GM21825 (cell line): ENCODE measurements around the gene THG1L.
"Not testable (repeated sequence)": the region's sequence is repeated elsewhere in the genome, so short reads cannot be mapped to it uniquely, and the experiment has no call there.

ENCODE experiments used
- ATAC-seq: cut with Tn5 transposase; IDR thresholded peaks from one replicate; pipeline ENCODE4 v1.9.1; 2021; ENCODE audit warnings: mild to moderate bottlenecking, moderate library complexity; ENCODE audit not compliant: unreplicated experiment

Gene THG1L

DNA sequence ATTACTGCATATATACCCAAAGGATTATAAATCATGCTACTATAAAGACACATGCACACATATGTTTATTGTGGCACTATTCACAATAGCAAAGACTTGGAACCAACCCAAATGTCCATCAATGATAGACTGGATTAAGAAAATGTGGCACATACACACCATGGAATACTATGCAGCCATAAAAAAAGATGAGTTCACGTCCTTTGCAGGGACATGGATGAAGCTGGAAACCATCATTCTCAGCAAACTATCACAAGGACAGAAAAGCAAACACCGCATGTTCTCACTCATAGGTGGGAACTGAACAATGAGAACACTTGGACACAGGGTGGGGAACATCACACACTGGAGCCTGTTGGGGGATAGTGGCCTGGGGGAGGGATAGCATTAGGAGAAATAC, 4.6 kb upstream of the THG1L start:
- ATAC-seq = not testable (repeated sequence)

DNA sequence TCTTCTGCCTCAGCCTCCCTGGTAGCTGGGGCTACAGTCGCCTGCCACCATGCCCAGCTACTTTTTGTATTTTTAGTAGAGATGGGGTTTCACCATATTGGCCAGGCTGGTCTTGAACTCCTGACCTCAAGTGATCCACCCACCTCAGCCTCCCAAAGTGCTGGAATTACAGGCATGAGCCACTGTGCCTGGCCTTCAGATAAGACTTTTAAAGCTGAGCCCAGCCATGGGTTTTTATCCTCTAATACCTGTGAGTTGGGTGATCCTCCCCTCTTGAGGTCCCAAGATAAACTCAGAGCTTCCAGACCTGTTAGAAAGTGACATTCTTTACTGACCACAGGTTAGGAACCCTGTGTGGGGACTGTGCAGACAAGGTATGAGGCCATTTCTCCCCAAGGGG, 3.4 kb upstream of the THG1L start:
- ATAC-seq = not testable (repeated sequence)

DNA sequence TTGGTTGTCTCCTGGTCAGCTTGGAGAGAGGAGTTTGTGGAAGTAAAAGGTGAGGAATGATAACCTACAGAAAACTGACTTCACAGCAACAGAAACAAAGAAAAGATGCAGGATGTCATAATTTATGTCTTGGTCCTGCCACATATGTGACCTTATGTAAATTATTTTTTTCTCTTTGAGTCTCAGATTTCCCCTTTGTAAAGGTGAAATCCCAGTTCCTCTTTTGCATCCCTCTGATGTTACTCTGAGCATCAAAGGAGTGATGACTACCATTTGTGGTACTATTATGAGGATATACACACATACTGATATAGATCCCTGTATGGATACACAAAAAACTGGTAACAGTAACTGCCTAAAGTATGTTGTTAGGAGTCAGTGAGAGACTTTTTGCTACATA, 1.4 kb upstream of the THG1L start:
- ATAC-seq = peak; percentile 72

DNA sequence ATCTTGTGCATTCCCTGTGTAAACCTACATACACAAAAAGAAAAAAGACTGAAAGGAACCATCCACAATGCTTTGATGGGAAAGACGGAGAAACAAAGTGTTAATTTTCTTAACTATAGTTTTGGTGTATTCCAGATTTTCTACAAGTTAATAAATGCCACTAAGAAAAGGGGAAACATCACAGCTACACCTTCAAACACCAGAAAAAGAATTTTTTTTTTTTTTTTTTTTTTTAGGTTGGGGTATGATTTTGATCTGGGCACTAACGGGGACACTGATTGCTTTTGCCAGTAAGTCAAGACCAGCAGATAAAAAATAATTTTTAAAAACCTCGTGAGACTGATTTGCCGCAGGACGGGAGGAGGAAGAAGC, 334 bp upstream of the THG1L start:
- no peak for ATAC-seq

DNA sequence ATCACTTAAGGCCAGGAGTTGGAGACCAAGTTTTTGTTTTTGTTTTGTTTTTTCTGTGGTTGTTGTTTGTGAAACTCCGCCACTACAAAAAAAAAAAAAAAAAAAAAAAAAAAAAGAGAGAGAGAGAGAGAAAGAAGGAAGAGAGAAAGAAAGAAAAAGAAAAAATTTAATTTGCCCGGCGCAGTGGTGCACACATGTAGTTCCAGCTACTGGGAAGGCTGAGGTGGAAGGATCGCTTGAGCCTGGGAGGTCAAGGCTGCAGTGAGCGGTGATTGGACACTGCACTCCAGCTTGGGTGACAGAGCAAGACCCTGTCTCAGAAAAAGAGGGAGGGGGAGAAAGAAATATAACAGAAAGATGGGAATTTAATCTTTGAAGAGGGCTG, 902 bp downstream of the THG1L start:
- ATAC-seq = no peak

DNA sequence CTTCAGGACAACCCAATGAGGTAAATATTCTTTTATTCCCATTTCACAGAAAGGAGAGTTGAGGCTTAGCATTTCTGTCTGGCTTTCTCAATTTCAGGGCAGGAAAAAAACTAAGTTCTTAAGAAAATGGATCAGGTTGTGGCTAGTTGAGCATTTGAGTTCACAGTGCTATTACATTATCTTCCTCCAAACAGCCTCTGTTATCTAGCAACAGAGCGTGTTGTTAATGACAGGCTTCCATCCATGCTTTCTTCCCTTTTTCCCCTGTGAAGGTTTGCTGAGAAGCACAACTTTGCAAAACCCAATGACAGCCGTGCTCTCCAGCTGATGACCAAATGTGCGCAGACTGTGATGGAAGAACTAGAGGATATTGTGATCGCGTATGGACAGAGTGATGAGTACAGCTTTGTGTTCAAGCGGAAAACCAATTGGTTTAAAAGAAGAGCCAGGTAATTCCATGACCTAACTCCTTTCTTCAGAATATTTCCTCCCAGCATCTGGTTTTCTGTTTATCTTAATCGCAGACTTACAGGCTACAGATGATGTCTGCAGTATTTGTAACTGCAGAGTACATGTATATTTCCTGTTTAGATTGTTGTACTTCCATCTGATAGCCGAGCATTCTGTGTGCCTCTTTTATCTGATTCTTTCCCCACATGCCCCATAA, 1.5 kb downstream of the THG1L start:
- no peak for ATAC-seq

DNA sequence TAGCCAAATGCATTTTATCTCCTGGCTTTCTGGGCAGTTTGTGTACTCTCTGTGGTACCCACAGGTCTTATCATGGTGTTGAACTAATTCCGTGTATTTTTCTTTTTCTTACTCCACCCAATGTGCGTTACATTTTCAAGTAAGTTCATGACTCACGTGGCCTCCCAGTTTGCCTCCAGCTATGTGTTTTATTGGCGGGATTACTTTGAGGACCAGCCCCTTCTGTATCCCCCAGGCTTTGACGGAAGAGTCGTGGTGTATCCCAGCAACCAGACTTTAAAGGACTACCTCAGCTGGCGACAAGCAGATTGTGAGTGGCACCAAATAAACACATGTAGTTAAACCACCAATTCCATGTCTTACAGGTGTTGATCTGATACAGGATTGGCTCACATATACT, 3.2 kb downstream of the THG1L start:
- ATAC-seq = no peak

DNA sequence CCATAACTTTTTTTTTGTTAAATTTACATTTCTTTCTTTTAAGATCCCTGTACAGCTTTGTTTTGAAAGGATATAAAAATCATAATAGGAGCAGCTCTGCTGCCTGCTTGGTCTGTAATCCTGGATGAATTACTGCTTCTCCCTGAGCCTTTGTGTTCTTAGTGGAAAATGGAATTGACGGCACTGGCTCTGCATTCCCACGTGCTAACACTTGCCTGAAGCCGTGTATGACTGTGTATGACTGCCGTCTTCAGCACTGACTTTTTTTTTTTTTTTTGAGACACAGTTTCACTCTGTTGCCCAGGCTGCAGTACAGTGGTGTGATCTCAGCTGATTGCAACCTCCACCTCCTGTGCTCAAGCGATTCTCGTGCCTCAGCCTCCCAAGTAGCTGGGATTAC, 4.8 kb downstream of the THG1L start:
- no peak for ATAC-seq

DNA sequence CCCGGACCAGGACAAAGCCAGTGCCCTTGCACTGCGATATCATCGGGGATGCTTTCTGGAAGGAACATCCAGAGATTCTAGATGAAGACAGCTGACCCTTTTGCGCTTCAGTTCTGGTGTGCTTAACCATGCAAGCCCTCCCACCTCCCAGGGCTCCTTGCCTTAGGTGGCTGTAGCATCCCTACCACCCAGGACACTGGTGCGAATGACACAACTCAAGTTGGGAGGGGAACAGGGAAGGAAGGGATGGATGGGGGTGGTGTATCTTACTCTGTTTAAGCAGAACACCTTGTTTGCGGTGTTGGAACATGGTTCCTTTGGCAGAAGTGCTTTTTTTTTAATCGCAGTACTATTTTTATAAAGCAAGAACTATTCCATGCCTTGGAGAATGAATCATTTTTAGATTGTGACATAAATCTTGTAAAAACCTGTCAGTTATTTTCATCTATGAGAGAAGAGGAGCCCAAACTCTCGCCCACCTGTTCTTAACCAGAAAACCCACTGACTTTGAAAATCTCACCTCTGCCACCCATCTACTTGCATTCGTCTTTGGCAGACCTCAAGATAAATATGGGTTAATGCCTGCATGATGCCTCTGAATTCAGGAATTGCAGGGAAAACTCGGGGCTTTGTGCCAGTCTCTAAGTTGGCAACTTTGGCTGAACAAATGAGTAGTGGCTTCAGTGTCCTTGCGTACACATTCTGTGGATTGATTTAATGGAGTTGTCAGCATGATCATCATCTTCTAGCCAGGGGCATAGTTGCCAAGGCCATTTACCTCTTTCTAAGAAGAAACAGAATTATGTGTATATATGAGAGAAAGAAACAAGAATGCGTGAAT, 8.4 kb downstream of the THG1L start:
- ATAC-seq = no peak

DNA sequence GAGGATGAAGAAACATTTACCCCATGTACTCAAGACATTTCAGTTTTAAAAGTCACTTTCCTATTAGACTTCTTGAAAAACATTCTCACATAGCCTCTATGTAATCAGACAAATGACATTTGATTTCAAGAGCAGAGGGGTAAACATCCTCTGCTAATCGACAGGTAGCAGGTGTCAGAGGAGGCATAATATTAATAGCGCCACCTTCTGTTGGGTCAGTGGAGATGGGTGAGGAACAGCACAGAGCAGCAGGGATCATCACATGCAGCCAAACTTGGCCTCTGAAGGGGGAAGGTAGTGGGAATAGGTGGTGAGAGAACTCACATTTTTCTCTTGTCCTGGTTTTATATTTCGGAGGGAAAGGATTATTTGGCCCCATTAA, 9.0 kb downstream of the THG1L start:
- no peak for ATAC-seq

DNA sequence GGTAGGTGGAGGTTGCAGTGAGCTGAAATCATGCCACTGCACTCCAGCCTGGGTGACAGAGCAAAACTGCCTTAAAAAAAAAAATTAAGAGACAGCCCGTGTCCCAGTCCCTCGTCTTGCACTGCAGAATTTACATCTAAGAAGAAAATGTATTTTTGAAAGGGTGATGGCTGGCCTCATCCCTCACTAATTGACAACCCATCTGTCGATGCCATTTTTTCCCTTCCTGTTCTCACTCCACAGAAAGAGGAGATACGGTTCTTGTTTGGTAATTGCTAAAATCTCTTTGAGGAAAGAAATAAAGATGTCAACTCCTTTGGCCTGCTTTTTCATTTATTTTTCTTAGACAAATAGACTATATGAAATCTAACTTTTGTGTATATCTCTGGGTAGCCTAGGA, 9.9 kb downstream of the THG1L start:
- no peak for ATAC-seq

DNA sequence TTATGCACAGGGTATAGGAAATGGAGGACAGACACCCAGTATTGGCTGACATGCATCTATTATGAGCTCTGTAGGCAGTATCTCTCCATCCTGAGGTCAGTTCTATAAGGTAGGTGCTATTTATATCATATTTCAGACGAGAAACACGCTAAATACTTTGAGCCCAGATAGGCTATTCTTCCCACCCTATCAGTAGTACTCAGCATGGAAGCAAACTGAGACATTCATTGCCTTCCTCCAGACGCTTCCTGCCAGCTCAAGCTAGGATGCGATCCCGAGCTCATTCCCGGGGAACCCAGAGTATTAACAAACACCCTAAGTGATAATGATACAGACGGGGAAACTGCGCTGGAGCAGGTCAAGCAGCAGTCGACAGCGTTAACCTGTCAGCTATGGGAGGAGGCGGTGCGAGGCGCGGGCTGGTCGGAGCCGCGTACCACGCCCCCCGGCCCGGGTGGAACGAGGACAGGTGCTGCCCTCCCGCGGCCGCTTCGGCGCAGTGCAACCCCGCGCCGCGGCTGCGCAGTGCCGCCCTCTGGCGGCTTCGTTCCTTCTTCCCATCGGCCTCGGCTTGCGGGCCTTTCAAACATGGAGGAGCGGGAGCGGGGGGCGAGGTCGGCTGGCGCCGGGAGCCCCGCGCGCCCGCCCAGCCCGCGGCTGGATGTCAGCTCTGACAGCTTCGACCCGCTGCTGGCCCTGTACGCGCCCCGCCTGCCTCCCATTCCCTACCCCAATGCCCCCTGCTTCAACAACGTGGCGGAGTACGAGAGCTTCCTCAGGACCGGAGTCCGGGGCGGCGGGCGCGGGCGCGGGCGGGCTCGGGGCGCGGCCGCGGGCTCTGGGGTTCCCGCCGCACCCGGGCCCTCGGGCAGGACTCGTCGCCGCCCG, 12.2 kb downstream of the THG1L start, which contains the start of gene LSM11:
LSM11 (plus strand) TSS at position 550 of the 888 bp plus-strand sequence; CDS start at position 589, 39 bp downstream.
- peak; percentile 92 for ATAC-seq

DNA sequence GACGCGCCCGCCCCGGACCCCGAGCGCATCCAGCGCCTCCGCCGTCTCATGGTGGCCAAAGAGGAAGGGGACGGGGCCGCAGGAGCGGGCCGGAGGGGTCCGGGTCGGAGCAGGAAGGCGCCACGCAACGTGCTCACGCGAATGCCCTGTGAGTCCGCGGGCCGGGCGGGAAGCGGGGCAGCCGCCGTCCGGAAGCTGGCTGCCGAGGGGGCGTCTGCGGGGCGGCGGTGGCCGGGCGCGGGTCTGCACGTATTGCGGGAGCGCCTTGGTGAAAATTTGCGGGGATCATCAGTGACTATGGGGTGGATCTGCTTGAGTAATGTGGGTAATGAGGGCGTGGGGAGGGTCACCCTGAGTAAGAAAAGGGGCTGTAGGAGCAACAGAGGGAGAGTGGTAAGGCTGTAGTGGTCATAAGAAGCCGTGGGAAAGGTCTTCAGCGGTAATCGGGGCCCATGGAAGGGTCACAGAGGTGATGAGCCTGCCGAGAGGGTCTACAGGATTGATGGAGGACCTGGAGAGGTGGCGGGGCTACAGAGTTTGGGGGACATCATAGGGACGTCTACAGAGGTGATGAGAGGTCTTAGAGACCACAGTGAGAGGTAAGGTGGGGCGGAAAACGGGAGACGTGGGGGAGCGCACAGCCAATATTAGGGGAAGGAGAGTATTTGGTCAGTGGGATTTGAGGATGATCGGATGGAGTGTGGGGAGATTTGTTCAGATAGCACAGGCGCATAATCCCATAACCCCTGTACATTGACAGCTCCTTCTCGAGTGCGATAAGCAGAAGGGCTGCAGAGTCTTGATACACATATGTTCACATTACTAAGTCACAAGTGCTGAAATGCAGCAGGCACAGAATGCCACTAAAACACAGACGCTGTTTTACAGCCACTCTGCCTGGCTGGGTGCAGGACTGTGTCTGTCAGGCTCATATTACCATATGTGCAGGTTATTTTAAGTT, 13.1 kb downstream of the THG1L start:
- peak; percentile 30 for ATAC-seq

DNA sequence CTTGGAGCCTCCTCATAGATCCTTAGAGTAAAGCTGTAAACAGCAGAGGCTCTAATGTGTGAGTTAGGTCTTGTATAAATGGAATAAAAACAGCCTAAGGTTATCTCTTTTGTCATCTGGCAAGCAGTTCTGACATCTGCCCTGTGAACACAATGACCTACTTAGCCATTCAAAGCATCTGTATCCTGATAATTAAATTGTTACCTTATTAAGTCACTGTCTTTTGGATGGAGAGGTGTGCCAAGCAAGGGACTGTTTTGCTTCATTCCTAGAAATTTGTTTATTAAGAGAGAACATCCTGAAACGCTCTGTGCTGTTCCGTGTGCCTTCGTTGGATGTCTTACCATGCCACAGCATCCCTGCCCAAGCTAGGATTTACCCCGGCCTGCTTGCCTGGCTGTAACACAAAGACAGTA, 13.8 kb downstream of the THG1L start:
- ATAC-seq = no peak

DNA sequence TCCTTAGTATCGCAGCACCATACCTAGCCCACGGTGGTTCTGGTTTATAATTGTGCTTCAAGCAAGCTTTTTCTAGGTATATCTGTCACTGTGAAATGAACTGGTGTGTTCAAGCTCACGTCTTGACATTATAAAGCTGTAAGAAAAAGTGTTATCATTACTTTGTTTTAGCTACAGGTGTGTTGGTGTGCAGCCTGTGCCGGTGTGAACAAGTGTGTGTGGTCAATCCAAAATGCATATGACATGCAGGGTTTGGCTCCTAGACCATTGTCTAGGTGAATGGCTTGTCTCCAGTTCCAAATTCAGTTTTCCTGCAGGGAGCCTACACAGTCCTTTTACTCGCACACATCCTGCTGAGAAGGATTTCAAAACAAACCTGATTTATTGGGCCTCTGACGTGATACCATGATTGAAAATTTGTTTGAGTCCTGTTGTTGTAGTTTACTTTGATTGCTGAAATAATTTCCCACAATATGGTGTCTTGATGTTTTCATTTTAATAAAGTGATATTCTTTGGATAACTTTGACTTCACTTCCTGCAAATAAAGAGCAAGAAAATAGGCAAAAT, 16.0 kb downstream of the THG1L start:
- no peak for ATAC-seq

DNA sequence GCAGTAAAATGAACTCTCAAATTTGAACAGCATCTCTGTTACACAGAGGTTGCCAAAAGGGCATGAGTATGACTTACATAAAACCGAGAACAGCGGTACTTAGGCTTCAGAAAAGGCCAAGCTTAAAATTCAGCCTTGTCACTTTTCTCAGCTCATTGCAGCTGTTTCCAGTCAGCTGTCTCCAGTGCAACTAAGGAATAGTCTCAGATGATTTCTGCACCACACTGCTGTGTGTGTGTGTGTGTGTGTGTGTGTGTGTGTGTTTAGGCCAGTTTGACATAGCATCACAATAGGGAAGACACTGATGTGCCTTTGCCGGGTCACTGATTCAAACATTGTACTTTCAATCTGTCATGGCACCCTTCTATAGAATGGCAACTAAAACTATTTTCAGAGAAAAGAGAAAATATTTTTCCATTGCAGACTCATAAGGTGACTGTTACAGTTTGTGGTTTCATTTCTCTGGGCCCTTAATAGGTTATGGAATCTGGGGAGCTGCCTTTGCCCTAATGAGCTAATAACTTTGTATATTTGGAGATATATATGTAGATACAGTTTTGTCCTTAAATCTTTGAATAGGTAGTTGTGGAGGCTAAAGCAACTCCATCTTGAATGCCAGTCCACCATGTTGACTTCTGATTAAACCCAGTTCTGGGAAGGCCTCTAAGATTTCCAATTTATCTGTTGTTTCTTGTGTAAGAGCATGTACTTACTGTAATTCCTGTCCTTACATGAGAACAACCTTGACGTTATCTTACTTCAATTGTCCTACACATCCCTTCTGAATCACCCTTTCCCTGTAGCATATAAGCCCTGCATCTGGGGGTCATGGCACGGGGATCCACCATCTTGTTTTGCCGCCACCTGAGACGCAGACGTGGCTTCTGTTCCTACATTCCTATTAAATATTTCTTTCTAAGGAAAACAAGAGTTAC, 16.8 kb downstream of the THG1L start:
- no peak for ATAC-seq

DNA sequence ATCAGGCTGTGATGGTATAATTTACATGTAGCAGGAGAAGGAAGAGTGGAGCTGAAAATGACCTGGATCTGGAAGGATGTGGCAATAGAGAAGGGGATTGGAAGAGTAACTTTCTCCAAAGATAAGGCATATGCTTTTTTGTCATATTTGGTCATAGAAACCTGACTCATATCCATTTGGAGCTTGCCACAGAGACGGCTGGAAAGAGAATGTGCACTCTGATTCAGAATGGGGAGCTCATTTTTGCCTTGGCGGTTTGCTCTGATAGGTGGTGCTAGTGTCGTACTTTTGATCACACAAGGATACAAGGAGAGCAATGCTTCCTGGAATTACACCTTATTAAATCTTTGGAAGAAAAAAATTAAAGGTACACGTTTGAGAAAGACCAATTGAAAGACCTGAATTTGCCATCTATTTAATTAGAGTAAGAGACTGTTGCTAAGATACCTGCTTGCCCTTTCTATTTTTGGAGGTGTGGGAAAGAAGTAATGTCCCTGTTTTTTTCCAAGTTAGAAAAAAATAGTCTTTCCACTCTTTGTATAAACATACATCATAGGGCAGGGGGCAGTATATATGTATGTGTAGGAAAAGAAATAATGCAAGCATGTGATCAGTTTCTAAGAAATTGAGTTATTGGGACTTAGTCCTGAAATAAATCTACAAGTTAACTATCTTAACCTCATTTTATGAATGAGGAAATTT, 17.7 kb downstream of the THG1L start:
- no peak for ATAC-seq

DNA sequence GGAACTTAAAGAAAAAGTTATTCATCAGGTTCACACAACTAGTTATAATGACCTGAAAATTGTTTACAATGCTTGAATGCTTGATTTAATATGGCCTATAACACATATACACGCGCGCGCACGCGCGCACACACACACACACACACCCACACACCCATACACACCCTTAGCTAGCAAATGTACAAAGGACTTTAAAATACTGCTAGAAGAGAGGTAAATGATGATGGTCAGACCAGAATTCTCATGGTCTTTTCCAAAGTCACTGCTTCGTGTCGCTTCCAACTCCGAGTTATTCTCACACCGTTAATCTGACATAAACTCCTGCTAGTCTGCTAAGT, 18.2 kb downstream of the THG1L start:
- ATAC-seq = no peak
